ENCODE measurements around the gene PNKD.

GRCh38 chr2:218294430-218295022, 24.2 kb downstream of the PNKD start:
- TF ChIP-seq CTCF (IDR thresholded peaks at IDR 0.05; ENCODE audit: low read length) = no peak
- TF ChIP-seq EZH2 (IDR thresholded peaks at IDR 0.05; ENCODE audit: borderline replicate concordance, low read length) = no peak
